WTC11 (cell line): ENCODE results near the gene S100B. TPM values are rescaled to one million over a fixed set of nuclear protein-coding genes. Genes with fewer than 3 reads are reported as not detected.
A peak's percentile ranks its signal among the peaks of the same experiment; 100 is the strongest.

Experiments used
- ATAC-seq: fragments of 200-7000 bp; cut with Tn5 transposase; 2 replicates; pipeline ENCODE4 v1.10.0; 2021; ENCODE audit warnings: mild to moderate bottlenecking, moderate library complexity
- CTCF ChIA-PET: fragments of 300-600 bp; sonication (Branson Sonifier 250); formaldehyde crosslinking; loops from one replicate; lab custom pipeline; 2021; ENCODE audit warnings: antibody characterized with exemption; lab: Charles Lee
- POLR2A ChIA-PET: fragments of 350-600 bp; sonication (Branson Sonifier 250); formaldehyde crosslinking; loops from one replicate; lab custom pipeline; 2021; ENCODE audit warnings: antibody characterized with exemption; lab: Charles Lee
- DNase-seq: peaks from one replicate; pipeline ENCODE4 v3.0.0; 2021; ENCODE audit warnings: low spot score
- H3K27ac Mint-ChIP-seq: 2 replicates; pipeline ENCODE4 v1.8.0; 2021; ENCODE audit warnings: mixed read lengths
- H3K27me3 Mint-ChIP-seq: 2 replicates; pipeline ENCODE4 v1.8.0; 2021; ENCODE audit warnings: low read depth, mild to moderate bottlenecking, moderate library complexity, mixed read lengths
- H3K36me3 Mint-ChIP-seq: 2 replicates; pipeline ENCODE4 v1.8.0; 2021; ENCODE audit warnings: mixed read lengths
- H3K4me1 Mint-ChIP-seq: 2 replicates; pipeline ENCODE4 v1.8.0; 2022; ENCODE audit warnings: mixed read lengths
- H3K4me3 Mint-ChIP-seq: 2 replicates; pipeline ENCODE4 v1.8.0; 2021; ENCODE audit warnings: mild to moderate bottlenecking, moderate library complexity, mixed read lengths
- H3K9me3 Mint-ChIP-seq: 2 replicates; pipeline ENCODE4 v1.8.0; 2021; ENCODE audit warnings: mixed read lengths
- AFF4 ChIP-seq: sonication (generic); formaldehyde crosslinking; IDR thresholded peaks from 2 replicates; pipeline ENCODE4 v1.8.1; 2023; ENCODE audit warnings: mild to moderate bottlenecking, missing genetic modification reagents, borderline replicate concordance
- GRHL2 ChIP-seq: fragments of 250-450 bp; sonication (Bioruptor Pico); IDR thresholded peaks from 2 replicates; pipeline ENCODE4 v1.8.0; 2022; ENCODE audit warnings: mild to moderate bottlenecking, moderate library complexity; ENCODE audit not compliant: insufficient replicate concordance, severe bottlenecking
- HMGXB4 ChIP-seq: sonication (generic); formaldehyde crosslinking; IDR thresholded peaks from 2 replicates; pipeline ENCODE4 v1.8.1; 2023; ENCODE audit warnings: mild to moderate bottlenecking, moderate library complexity, missing genetic modification reagents
- JAZF1 ChIP-seq: fragments of 250-450 bp; sonication (Bioruptor Pico); IDR thresholded peaks from 2 replicates; pipeline ENCODE4 v1.9.0; 2021; ENCODE audit warnings: moderate library complexity, mild to moderate bottlenecking, inconsistent platforms
- MLX ChIP-seq: sonication (generic); formaldehyde crosslinking; IDR thresholded peaks from 2 replicates; pipeline ENCODE4 v1.8.1; 2023; ENCODE audit warnings: mild to moderate bottlenecking, missing genetic modification reagents, moderate library complexity
- NFYB ChIP-seq: sonication (generic); formaldehyde crosslinking; conservative IDR thresholded peaks from 2 replicates; pipeline ENCODE4 v1.8.0; 2022; ENCODE audit warnings: low read depth, missing genetic modification reagents
- TP53 ChIP-seq: sonication (generic); formaldehyde crosslinking; IDR thresholded peaks from 2 replicates; pipeline ENCODE4 v1.8.1; 2023; ENCODE audit warnings: mild to moderate bottlenecking, missing genetic modification reagents
- USF1 ChIP-seq: sonication (generic); formaldehyde crosslinking; IDR thresholded peaks from 2 replicates; pipeline ENCODE4 v1.8.0; 2022; ENCODE audit warnings: mild to moderate bottlenecking, missing genetic modification reagents
- USF2 ChIP-seq: sonication (generic); formaldehyde crosslinking; IDR thresholded peaks from 2 replicates; pipeline ENCODE4 v1.8.1; 2023; ENCODE audit warnings: mild to moderate bottlenecking, missing genetic modification reagents, moderate library complexity
- ZBTB21 ChIP-seq: sonication (generic); formaldehyde crosslinking; IDR thresholded peaks from 2 replicates; pipeline ENCODE4 v1.8.1; 2023; ENCODE audit warnings: mild to moderate bottlenecking, missing genetic modification reagents, borderline replicate concordance
- ZNF423 ChIP-seq: fragments of 250-450 bp; sonication (Bioruptor Pico); IDR thresholded peaks from 2 replicates; pipeline ENCODE4 v2.1.2; 2022; ENCODE audit warnings: mild to moderate bottlenecking, moderate library complexity
- ZNF532 ChIP-seq: fragments of 250-450 bp; sonication (Bioruptor Pico); IDR thresholded peaks from 2 replicates; pipeline ENCODE4 v1.9.0; 2021; ENCODE audit warnings: mild to moderate bottlenecking, borderline replicate concordance
- total RNA-seq: library from RNA; stranded (reverse); gene quantifications from 3 replicates; pipeline ENCODE4 v1.2.3, GENCODE V29; 2021

S100B gene
- total RNA-seq, 1 experiment from 2014 or later: 0.46 TPM

GRCh38 chr21:46598581-46599572 lies 6.0 kb downstream of the S100B start (continued):
- TF ChIP-seq ZNF532 (CRISPR knock-in tag) (no peak), JAZF1 (CRISPR knock-in tag) (no peak), HMGXB4 (CRISPR knock-in tag) (no peak), ZNF423 (CRISPR knock-in tag) (no peak)

GRCh38 chr21:46597896-46598343 lies 7.0 kb downstream of the S100B start:
- ChIA-PET CTCF (no interaction called here), POLR2A (no interaction called here)
- Mint-ChIP-seq H3K9me3 (peaks cover 27% of the 10 kb centered on the region), H3K36me3 (peaks cover 16% of the 10 kb centered on the region), H3K27ac (no peak overlapping the region), H3K27me3 (0 out of 2 replicates have a peak, but pooled peaks cover 4% of the 10 kb centered on the region), H3K4me1 (peaks cover 5% of the 10 kb centered on the region), H3K4me3 (no peak overlapping the region)
- no peak for DNase-seq
- TF ChIP-seq TP53 (CRISPR knock-in tag) (no peak), USF2 (CRISPR knock-in tag) (peak; percentile 69), GRHL2 (no peak), JAZF1 (CRISPR knock-in tag) (no peak), NFYB (CRISPR knock-in tag) (peak; percentile 66), USF1 (CRISPR knock-in tag) (peak; percentile 43)
- ATAC-seq: no peak

- Mint-ChIP-seq H3K4me3 (no peak overlapping the region), H3K36me3 (peaks cover 18% of the 10 kb centered on the region), H3K4me1 (no peaks in the 10 kb centered on the region), H3K27me3 (peaks cover 9% of the 10 kb centered on the region)
- POLR2A ChIA-PET: no interaction called here
- CTCF ChIA-PET: no interaction called here
- TF ChIP-seq MLX (CRISPR knock-in tag): no peak
- no peak for TF ChIP-seq ZBTB21 (CRISPR knock-in tag)
- TF ChIP-seq GRHL2: no peak
- no peak for TF ChIP-seq AFF4 (CRISPR knock-in tag)
- TF ChIP-seq, all 79 proteins: peak for 0
- ATAC-seq (no peak), DNase-seq (no peak)
- Mint-ChIP-seq H3K9me3 (peaks cover 36% of the 10 kb centered on the region), H3K27ac (no peak overlapping the region)
Measured at GRCh38 chr21:46597031-46597430, 7.9 kb downstream of the S100B start.
